Measurements from ENCODE around the gene RUNX3. TPM values are rescaled to one million over a fixed set of nuclear protein-coding genes. Genes with fewer than 3 reads are reported as not detected.

The RUNX3 gene
- total RNA-seq, 1 experiment from 2014 or later, result 3.5 TPM

- Histone ChIP-seq H3K27me3 (ENCODE audit: control insufficient read depth, insufficient read depth, low read length) (no peaks in the 10 kb centered on the region), H3K4me3 (ENCODE audit: insufficient read depth, low read depth, low read length) (no peak overlapping the region), H3K36me3 (replicated peaks; ENCODE audit: control insufficient read depth, insufficient read depth, low read length) (no peaks in the 10 kb centered on the region)
- DNase-seq, result peak; percentile 52
Measured at GRCh38 chr1:24874611-24875234, 55.4 kb downstream of the RUNX3 start.

- Histone ChIP-seq H3K36me3 (replicated peaks; ENCODE audit: control insufficient read depth, insufficient read depth, low read length) (no peaks in the 10 kb centered on the region), H3K4me3 (ENCODE audit: insufficient read depth, low read depth, low read length) (no peak overlapping the region), H3K27me3 (ENCODE audit: control insufficient read depth, insufficient read depth, low read length) (no peaks in the 10 kb centered on the region)
- DNase-seq, result no peak
Measured at GRCh38 chr1:24874056-24874455, 56.0 kb downstream of the RUNX3 start.

GRCh38 chr1:24873148-24873547, 56.9 kb downstream of the RUNX3 start:
- no peaks in the 10 kb centered on the region for H3K36me3 ChIP-seq (replicated peaks; ENCODE audit: control insufficient read depth, insufficient read depth, low read length)
- no peaks in the 10 kb centered on the region for H3K27me3 ChIP-seq (ENCODE audit: control insufficient read depth, insufficient read depth, low read length)
- no peak overlapping the region for H3K4me3 ChIP-seq (ENCODE audit: insufficient read depth, low read depth, low read length)
- DNase-seq, result no peak

GRCh38 chr1:24872061-24872850, 57.8 kb downstream of the RUNX3 start:
- no peak overlapping the region for H3K4me3 ChIP-seq (ENCODE audit: insufficient read depth, low read depth, low read length)
- DNase-seq, result peak; percentile 19
- no peaks in the 10 kb centered on the region for H3K36me3 ChIP-seq (replicated peaks; ENCODE audit: control insufficient read depth, insufficient read depth, low read length)
- no peaks in the 10 kb centered on the region for H3K27me3 ChIP-seq (ENCODE audit: control insufficient read depth, insufficient read depth, low read length)

- Histone ChIP-seq H3K36me3 (replicated peaks; ENCODE audit: control insufficient read depth, insufficient read depth, low read length) (no peaks in the 10 kb centered on the region), H3K4me3 (ENCODE audit: insufficient read depth, low read depth, low read length) (no peak overlapping the region), H3K27me3 (ENCODE audit: control insufficient read depth, insufficient read depth, low read length) (no peaks in the 10 kb centered on the region; the same call in 1 of the 2 replicates)
- DNase-seq, result peak; percentile 32
Measured at GRCh38 chr1:24871306-24871901, 58.7 kb downstream of the RUNX3 start.

GRCh38 chr1:24870551-24871195, 59.4 kb downstream of the RUNX3 start:
- Histone ChIP-seq H3K36me3 (replicated peaks; ENCODE audit: control insufficient read depth, insufficient read depth, low read length) (no peaks in the 10 kb centered on the region), H3K27me3 (ENCODE audit: control insufficient read depth, insufficient read depth, low read length) (no peaks in the 10 kb centered on the region; the same call in 1 of the 2 replicates), H3K4me3 (ENCODE audit: insufficient read depth, low read depth, low read length) (no peak overlapping the region)
- peak; percentile 46 for DNase-seq

- Histone ChIP-seq H3K27me3 (ENCODE audit: control insufficient read depth, insufficient read depth, low read length) (no peaks in the 10 kb centered on the region; the same call in 1 of the 2 replicates), H3K36me3 (replicated peaks; ENCODE audit: control insufficient read depth, insufficient read depth, low read length) (no peaks in the 10 kb centered on the region), H3K4me3 (ENCODE audit: insufficient read depth, low read depth, low read length) (no peak overlapping the region)
- peak; percentile 15 for DNase-seq
Measured at GRCh38 chr1:24868016-24868875, 61.8 kb downstream of the RUNX3 start.

GRCh38 chr1:24867084-24867870, 62.8 kb downstream of the RUNX3 start:
- no peaks in the 10 kb centered on the region for H3K36me3 ChIP-seq (replicated peaks; ENCODE audit: control insufficient read depth, insufficient read depth, low read length)
- no peak overlapping the region for H3K4me3 ChIP-seq (ENCODE audit: insufficient read depth, low read depth, low read length)
- H3K27me3 ChIP-seq (ENCODE audit: control insufficient read depth, insufficient read depth, low read length), result no peaks in the 10 kb centered on the region; the same call in 1 of the 2 replicates
- DNase-seq, result peak; percentile 32

GRCh38 chr1:24866211-24867083, 63.6 kb downstream of the RUNX3 start:
- peak; percentile 18 for DNase-seq
- H3K4me3 ChIP-seq (ENCODE audit: insufficient read depth, low read depth, low read length), result no peak overlapping the region
- H3K27me3 ChIP-seq (ENCODE audit: control insufficient read depth, insufficient read depth, low read length), result no peaks in the 10 kb centered on the region; the same call in 1 of the 2 replicates
- H3K36me3 ChIP-seq (replicated peaks; ENCODE audit: control insufficient read depth, insufficient read depth, low read length), result no peaks in the 10 kb centered on the region

GRCh38 chr1:24865587-24865986, 64.5 kb downstream of the RUNX3 start:
- Histone ChIP-seq H3K27me3 (ENCODE audit: control insufficient read depth, insufficient read depth, low read length) (no peaks in the 10 kb centered on the region; the same call in 1 of the 2 replicates), H3K36me3 (replicated peaks; ENCODE audit: control insufficient read depth, insufficient read depth, low read length) (no peaks in the 10 kb centered on the region), H3K4me3 (ENCODE audit: insufficient read depth, low read depth, low read length) (no peak overlapping the region)
- DNase-seq, result no peak

GRCh38 chr1:24865168-24865567, 64.9 kb downstream of the RUNX3 start:
- no peak for DNase-seq
- Histone ChIP-seq H3K36me3 (replicated peaks; ENCODE audit: control insufficient read depth, insufficient read depth, low read length) (no peaks in the 10 kb centered on the region), H3K27me3 (ENCODE audit: control insufficient read depth, insufficient read depth, low read length) (no peaks in the 10 kb centered on the region; the same call in 1 of the 2 replicates), H3K4me3 (ENCODE audit: insufficient read depth, low read depth, low read length) (no peak overlapping the region)

- Histone ChIP-seq H3K27me3 (ENCODE audit: control insufficient read depth, insufficient read depth, low read length) (no peaks in the 10 kb centered on the region; the same call in 1 of the 2 replicates), H3K36me3 (replicated peaks; ENCODE audit: control insufficient read depth, insufficient read depth, low read length) (no peaks in the 10 kb centered on the region), H3K4me3 (ENCODE audit: insufficient read depth, low read depth, low read length) (no peak overlapping the region)
- peak; percentile 61 for DNase-seq
Measured at GRCh38 chr1:24864370-24864777, 65.7 kb downstream of the RUNX3 start.

Data from H7 (cell line).